Fibroblast of the aortic adventitia (primary cell): ENCODE results near the gene SLC22A17. TPM values are rescaled to one million over a fixed set of nuclear protein-coding genes. Genes with fewer than 3 reads are reported as not detected.
"Not testable (repeated sequence)": the region's sequence is repeated elsewhere in the genome, so short reads cannot be mapped to it uniquely, and the experiment has no call there.

ENCODE experiments used
- DNase-seq: peaks from one replicate; pipeline ENCODE4 v3.0.0-alpha.2; 2010; ENCODE audit warnings: low read depth
- H3K4me3 ChIP-seq: 2 replicates; pipeline ENCODE4 v1.5.1; 2011; ENCODE audit warnings: low read depth, mild to moderate bottlenecking, control low read depth, low read length, moderate library complexity
- CTCF ChIP-seq: IDR thresholded peaks from 2 replicates; pipeline ENCODE4 v1.5.1; 2011; ENCODE audit warnings: mild to moderate bottlenecking, low read length, control low read depth, inconsistent platforms; ENCODE audit not compliant: insufficient read depth
- total RNA-seq: library from RNA; depleted of rRNA; stranded (reverse); fragments of >200 nt; gene quantifications from 2 replicates; pipeline ENCODE4 v1.2.3, GENCODE V29; 2012; ENCODE audit warnings: low replicate concordance

Gene SLC22A17
- total RNA-seq = 9.6 and 13.4 TPM in 2 replicates

DNA sequence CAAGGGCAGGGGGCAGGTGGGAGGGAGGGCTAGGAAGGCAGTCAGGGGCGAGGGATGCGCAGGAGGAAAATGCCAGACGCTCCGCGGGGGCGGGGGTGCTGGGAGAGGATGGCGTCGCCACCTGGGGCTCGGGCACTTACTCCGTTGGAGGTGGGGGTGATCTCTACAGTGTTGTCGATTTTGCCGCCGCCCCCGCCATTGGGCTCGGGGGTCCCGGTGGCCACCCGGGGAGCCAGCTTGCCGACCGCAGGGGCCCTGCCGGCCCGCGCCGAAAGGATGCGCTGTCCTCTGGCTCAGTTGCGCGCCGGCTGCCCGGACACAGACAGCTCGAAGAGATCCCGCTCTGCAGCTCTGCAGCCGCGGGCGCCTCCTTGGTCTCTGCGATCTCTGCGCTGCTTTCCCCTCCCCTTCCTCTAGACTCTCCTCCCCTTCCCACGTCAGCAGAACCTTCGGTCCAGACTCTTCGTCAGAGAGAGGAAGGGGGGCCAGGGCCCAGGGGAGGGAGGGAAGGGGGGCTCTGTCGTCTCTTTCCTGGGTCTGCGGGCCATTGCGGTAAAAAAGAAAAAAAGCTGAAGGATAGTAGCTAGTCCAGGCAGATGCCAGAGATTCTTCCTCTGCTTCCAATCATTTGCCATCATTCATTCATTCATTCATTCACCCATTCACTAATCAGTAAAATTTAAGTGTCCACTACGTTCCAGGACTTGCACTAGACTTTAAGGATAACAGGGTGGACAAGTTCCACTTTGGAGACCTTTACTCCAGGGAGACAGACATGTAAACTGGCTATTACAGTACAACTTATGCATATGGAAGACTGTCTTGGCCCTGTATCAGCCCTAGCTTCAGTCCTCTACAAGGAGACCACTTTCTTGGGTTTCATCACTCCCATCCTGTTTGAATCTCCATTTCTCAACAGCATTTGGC lies at the start of gene SLC22A17:
Gene SLC22A17 (minus strand): TSS at position 382 of the 927 bp plus-strand sequence.
- peak; percentile 31 for TF ChIP-seq CTCF
- peak within 1 kb of the TSS; percentile 78 for H3K4me3 ChIP-seq
- DNase-seq = peak; percentile 82

GRCh38 chr14:23401291-23401690 lies 48.6 kb upstream of the SLC22A17 start:
- no peak for TF ChIP-seq CTCF
- H3K4me3 ChIP-seq = no peak overlapping the region
- no peak for DNase-seq

GRCh38 chr14:23400496-23401149 lies 47.9 kb upstream of the SLC22A17 start:
- not testable (repeated sequence) for DNase-seq, H3K4me3 ChIP-seq

- DNase-seq = no peak
- H3K4me3 ChIP-seq = no peak overlapping the region
- no peak for TF ChIP-seq CTCF
These were observed 46.9 kb upstream of the SLC22A17 start for GRCh38 chr14:23399591-23399990.

DNA sequence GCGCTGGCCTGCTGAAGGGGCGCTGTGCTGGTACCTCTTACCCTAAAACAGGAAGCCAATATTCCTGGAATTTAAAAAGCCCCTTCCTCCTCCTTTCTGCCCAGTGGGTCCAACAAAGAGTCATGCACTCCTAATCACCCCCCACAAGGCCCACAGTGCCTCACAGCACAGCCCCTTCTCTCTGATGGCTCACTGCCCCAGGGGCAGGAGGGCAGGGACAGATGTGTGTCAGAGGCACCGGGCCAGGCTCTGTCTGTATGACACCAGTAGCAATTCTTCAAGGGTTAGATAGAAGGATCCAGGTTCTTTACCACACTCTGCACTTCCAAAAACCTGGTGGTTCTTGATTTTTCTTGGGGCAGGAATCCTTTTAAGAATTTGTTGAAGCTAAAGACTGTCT lies 46.4 kb upstream of the SLC22A17 start:
- no peak overlapping the region for H3K4me3 ChIP-seq
- DNase-seq = no peak
- TF ChIP-seq CTCF = no peak

DNA sequence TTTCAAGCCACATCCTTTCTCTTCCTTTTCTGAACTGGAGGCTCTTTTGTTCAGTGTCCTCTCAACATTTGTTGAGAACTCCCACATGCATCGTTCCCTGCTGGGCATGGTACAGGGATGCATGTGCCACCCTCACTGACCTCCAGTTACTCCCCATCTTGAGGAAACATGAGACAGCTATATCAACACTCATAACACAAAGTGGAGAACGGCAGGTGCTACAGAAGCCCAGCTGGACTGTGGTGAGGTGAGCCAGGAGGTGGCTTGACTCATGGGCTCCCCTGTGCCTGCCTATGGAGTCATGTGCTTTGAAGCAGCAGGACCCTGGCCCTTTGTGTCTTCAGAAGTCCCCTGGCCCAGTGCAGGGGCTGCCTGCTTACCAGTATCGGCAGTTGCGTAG lies 45.7 kb upstream of the SLC22A17 start:
- TF ChIP-seq CTCF = no peak
- no peak overlapping the region for H3K4me3 ChIP-seq

GRCh38 chr14:23396781-23397407 lies 44.2 kb upstream of the SLC22A17 start:
- TF ChIP-seq CTCF = no peak
- no peak for DNase-seq
- H3K4me3 ChIP-seq = no peak overlapping the region

More for the DNA sequence above, 45.7 kb upstream of the SLC22A17 start:
- DNase-seq = no peak
